ENCODE data around the gene FZD10.

FZD10 gene

GRCh38 chr12:130205495-130205894, 43.2 kb downstream of the FZD10 start:
- no peak for DNase-seq (ENCODE audit: low read depth, low spot score)

- no peak for DNase-seq (ENCODE audit: low read depth, low spot score)
Observed at GRCh38 chr12:130212384-130212989, 50.2 kb downstream of the FZD10 start.

GRCh38 chr12:130213249-130213648, 51.0 kb downstream of the FZD10 start:
- no peak for DNase-seq (ENCODE audit: low read depth, low spot score)

- DNase-seq (ENCODE audit: low read depth, low spot score), result no peak
Observed at GRCh38 chr12:130214686-130215395, 52.6 kb downstream of the FZD10 start.
